HG03565 (cell line): ENCODE results near the gene FKBP4.
"Not testable (repeated sequence)": the region's sequence is repeated elsewhere in the genome, so short reads cannot be mapped to it uniquely, and the experiment has no call there.

ENCODE experiments used
- ATAC-seq: cut with Tn5 transposase; IDR thresholded peaks from one replicate; pipeline ENCODE4 v1.9.1; 2021; ENCODE audit warnings: mild to moderate bottlenecking, moderate library complexity; ENCODE audit not compliant: unreplicated experiment

The FKBP4 gene, protein sequence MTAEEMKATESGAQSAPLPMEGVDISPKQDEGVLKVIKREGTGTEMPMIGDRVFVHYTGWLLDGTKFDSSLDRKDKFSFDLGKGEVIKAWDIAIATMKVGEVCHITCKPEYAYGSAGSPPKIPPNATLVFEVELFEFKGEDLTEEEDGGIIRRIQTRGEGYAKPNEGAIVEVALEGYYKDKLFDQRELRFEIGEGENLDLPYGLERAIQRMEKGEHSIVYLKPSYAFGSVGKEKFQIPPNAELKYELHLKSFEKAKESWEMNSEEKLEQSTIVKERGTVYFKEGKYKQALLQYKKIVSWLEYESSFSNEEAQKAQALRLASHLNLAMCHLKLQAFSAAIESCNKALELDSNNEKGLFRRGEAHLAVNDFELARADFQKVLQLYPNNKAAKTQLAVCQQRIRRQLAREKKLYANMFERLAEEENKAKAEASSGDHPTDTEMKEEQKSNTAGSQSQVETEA

DNA sequence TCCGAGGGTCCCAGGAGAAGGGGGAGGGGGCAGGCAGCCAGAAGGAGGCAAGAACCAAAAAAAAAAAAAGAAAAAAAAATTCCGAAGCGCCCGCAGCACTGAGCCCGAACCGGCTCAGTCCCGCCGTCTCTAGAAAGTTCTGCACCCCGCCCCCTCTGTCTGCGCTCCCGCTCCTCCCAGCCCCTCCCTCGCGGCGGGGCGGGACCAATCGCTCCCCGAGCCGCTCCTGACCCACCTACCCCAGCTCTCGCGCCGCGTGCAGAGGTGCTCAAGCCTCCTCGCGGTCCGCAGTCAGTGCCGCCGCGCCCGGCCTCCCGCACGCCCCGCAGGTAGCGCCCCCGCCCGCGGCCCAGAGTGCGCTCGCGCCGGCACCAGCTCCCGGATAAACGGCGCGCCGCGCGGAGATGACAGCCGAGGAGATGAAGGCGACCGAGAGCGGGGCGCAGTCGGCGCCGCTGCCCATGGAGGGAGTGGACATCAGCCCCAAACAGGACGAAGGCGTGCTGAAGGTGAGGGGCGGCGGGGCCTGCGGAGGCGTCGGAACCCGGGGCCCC, at the start of gene FKBP4:
Gene FKBP4, plus strand, starts transcription at position 235 of the 554 bp plus-strand sequence. Its CDS starts 170 bp downstream, at position 405.
- peak; percentile 55 for ATAC-seq

DNA sequence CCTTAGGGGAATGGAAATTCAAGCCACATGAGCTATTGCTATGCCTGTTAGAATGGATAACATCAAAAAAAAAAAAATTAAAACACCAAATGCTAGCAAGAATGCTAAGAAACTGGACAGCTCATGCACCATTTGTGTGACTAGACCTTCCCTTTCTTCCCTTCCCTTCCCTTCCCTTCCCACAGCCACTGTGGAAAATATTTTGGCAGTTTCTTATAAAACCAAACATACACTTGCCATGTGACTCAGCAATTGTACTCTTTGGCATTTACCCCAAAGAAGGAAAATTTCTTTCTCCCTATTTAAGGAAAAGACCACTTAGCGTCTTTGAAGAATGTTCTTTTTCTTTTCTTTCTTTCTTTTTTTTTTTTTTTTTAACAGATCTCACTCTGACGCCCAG, 49.1 kb upstream of the FKBP4 start:
- ATAC-seq = no peak

DNA sequence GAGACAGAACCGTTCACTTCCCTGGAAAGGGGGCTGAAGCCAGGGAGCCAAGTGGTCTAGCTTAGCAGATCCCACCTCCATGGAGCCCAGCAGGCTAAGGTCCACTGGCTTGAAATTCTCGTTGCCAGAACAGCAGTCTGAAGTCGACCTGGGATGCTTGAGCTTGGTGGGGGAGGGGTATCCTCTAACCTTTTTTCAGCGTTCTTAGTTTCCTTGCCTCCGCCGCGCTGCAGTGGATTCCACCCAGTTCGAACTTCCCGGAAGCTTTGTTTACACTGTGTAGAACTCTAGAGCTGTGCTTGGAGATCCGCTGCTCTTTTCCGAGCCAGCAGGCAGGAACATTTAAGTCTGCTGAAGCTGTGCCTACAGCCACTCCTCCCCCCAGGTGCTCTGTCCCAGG, 45.2 kb upstream of the FKBP4 start:
- no peak for ATAC-seq

DNA sequence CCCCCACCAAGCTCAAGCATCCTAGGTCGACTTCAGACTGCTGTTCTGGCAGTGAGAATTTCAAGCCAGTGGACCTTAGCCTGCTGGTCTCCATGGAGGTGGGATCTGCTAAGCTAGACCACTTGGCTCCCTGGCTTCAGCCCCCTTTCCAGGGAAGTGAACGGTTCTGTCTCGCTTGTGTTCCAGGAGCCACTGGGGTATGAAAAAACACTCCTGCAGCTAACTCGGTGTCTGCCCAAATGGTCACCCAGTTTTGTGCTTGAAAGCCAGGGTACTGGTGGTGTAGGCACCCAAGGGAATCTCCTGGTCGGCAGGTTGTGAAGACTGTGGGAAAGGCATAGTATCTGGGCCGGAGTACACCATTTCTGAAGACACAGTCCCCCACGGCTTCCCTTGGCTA, 44.6 kb upstream of the FKBP4 start:
- ATAC-seq = no peak

DNA sequence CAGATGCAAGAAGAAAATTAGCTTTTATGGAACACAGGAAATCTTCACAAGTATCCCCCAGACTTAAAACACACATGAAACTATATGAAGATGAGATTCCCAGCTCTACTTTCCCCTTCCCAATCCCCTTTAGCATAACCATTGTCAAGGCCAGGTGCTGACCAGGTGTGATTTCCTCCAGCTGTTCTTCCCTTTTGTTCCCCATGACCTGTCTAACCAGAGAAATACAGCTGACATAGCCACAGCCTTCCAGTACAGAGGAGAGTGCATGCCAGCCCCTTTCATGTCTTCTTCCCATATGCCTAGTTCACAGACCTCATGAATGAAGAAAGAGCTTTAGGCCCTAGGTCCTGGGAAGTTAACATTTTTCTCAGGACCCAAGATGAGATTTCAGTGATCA, 43.5 kb upstream of the FKBP4 start:
- ATAC-seq = no peak

DNA sequence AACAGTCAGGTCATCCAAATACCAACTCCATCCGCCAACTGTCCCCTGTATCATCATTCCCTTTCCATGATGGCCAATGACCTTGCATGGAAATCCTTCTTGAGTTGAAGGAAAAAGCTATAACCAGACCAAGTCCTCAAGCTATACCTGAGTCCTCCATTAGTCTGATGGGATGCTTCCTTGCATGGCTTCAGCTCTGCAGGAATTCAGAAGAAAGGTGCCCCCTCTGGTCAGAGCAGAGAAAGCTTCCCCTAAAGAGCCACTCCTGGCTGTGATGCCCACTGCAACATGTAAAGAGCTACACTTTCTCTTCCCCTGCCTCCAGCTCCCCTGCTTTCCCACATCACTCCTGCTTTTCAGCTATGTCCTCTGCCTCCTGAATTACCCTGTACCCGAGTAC, 43.1 kb upstream of the FKBP4 start:
- ATAC-seq = no peak

DNA sequence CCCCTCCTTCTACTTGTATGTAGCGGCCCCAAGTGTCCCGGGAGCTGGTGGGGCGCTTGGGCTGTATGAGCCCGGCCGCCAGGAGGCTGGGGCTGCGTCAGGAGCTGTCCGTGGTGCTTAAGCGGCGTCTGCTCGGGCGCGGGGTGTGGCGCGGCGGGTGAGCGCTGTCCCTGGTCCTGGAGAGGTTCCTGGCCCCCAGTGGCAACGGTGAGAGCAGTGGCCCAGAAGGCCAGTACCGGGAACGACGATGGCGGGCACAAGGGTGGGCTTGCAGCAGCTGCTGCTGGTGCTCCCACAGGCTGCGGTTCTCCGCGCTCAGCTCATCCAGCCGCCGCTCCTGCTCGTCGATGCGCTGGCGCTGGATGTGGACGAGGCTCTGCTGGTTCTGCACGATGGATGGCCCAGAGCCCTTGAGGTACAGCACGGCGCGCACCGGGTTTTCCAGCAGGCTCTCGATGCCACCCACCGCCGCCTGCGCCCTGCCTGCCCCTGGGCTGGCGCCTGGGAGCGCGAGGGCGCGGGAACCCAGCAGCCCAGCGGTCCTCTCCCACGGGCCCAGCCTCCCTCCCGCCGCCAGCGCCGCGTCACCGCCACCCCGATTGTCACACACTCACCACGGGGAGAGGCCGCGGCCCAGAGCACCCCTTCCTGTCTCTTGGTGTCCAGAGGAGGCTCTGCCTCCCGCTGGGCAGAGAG, 41.9 kb upstream of the FKBP4 start:
- ATAC-seq = no peak

DNA sequence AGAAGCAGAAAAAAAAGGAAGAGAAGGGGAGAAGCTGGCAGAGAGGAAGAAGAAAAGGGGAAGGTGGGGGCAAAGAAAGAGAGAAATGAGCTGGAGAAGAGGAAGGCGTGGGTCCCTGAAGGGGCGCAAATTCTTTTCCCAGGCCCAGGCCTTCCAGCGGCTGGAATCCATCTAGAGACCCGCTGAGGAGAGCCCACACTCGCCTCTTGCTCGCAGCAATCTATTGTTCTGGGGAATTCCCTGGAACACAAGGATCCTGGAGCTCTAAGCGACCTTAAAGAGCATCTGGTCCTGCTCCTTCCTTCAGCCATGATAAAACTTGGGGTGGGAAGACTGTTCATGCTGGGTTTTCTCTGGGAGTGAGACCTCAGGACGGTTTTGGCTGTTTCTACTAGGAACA, 41.2 kb upstream of the FKBP4 start:
- no peak for ATAC-seq

DNA sequence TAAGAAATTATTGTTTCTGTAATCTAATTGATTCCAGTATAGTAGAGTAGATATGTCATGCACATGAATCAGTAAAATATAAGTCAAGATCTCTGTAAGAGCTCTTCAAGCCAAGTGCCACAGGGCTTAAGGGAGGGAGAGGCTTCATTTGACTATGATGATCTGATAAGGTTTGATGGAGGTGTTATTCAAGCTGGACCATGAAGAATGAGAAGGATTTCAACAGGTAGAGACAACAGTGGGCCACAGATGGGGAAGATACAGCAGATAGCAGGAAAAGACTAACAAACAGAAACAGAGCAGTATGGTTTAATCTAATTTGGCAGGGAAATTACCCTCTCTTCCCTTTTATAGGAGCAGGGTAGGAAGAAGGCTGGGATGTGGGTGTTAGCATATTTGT, 40.6 kb upstream of the FKBP4 start:
- no peak for ATAC-seq

DNA sequence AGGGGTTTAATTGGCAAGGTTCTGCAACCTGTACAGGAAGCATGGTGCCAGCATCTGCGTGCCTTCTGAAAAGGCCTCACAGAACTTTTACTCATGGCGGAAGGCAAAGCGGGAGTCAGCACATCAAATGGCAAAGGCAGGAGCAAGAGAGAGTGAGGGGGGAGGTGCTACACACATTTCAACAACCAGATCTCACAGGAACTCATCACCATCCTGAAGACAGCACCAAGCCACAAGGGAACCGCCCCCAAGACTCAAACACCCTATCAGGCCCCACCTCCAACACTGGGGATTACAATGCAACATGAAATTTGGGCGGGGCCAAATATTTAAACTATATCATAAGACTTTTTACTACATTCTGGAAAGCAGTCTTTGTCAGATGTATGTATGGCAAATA, 38.0 kb upstream of the FKBP4 start:
- no peak for ATAC-seq

DNA sequence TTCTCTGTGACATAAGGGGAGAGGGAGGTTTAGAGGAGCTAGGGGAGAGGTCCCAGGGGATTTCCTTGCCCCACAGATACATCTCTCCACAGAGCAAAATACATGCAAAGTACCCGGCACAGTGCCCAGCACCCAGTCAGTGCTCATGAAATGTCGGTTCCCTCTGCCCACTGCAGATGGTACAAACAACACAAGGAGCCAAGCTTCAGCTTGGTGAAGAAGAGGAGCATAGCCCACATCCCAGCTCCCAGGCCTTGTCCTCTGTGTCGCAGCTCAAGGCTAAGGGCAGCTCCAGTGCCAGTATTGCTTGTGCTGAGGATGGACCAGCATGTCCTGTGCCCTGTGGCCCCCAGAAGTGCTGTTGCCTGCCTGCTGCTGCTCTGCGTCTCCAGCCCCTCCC, 35.0 kb upstream of the FKBP4 start:
- no peak for ATAC-seq

DNA sequence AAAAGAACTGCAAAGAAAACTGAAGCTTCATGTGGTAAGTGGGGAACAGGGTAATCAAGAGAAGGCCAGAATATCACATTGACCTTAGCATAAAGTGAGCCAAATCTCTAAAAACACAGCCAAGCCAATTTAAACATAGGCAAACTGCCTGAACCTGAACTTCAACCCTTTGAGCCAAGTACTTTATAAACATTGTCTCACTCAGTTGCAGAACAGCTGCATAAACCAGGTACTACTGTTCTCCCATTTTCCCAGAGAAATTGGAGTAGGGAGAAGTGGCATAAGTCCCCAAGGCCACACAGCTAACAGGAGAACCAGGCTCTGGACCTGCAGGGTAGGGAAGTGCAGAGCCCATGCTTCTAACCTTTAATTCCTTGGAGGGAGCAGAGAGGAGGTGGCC, 30.4 kb upstream of the FKBP4 start:
- no peak for ATAC-seq

DNA sequence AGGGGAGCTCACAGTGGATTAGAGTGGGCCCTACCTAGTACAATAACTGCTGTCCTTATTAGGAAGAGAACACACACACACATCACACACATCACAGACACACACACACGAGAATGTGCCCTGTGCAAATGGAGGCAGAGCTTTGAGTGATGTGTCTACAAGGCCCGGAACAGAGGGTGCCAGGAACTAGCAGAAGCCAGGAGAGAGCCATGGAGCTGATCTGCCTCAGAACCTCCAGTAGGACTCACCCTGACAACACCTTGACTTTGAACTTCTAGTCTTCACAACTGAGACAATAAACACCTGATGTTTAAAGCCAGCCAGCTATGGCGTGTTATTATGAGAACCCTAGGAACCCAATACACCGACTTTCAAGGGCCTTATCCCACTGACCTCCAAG, 29.7 kb upstream of the FKBP4 start:
- no peak for ATAC-seq

DNA sequence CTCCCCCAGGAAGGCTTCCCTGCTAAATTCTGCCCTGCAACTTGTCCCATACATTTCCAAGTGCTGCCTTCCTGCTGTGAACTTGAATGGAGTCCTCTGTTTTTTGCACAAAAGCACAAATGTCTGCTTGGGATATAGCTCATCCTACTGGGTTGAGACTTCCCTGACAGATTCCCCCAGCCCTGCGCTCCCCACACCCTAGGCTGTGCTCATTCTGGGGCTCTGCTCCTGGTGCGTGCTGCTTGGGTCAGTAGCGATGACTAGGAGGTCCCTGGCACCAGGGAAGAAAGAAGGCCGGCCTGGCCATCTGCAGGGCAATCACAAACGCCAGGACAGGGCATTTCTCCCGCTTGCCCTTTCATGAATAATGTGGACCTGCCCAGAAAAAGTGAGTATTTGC, 29.2 kb upstream of the FKBP4 start:
- ATAC-seq = no peak

DNA sequence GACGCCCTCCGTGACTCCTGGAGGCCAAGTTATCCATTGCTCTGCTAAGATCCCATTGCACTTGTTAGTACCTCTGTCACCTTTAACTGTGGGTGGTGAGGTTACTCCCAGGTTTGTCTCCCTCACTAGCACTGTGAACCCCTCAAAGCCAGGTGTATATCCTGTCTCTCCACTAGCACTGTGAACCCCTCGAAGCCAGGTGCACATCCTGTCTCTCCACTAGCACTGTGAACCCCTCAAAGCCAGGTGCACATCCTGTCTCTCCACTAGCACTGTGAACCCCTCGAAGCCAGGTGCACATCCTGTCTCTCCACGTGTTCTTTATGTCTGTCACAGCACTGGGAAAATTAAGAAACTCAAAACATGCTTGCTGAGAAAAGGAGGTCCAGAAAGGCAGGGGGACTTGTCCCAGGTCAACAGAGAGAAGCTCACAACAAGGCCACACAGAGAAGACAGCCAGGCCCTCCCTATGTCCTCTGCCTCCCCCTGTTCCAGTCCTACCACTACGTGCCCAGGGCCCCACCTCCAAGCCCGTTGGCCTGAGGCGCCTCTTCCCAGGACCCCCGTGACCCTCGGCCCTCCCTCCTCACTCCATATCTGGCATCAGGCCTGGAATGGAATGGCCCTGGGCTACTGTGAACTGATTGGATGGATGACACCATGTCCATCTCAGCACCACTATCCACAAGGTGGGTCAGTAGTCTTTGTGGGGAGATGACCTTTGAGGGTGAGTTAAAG, 26.4 kb upstream of the FKBP4 start:
- no peak for ATAC-seq

DNA sequence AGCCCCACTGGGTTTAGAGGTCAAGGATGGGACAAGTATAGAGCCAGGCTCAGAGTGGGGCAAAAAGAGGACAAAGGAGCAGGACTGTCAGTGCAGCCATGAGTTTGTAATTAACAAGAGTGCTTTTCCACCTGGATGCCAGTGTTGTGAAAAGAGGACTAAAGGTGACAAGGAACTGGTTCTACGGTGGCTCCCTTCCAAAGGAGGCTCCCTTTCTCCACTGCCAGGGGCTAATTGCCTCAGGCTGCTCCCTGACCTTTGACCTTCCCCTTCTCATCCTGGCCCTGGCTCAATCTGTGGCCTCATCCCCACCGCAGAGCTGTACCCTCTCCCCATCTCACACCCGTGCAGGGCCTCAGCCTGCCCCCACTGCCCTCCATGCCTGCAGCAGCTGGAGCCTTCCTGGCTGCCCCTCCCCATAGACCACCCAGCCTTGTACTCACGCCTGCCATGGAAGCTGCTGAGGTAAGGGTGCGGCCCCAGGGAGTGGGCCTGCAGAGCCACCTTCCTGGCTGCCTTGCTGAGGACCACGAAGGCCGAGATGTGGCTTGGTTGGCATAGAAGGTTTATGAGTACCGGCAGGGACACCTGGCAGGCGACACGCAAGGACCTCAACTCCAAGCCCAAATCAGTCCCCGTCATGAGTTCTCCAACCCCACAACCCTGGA, 24.8 kb upstream of the FKBP4 start:
- no peak for ATAC-seq

DNA sequence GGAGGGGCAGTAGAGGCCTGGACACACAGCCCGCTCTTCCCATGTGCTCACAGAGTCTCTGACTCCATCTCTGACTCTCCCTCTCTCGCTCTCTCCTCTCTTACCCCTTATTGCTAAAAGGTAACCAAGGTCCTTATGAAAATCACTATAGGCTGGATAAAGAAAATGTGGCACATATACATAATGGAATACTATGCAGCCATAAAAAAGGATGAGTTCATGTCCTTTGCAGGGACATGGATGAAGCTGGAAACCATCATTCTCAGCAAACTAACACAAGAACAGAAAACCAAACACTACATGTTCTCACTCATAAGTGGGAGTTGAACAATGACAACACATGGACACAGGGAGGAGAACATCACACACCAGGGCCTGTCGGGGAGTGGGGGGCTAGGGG, 24.2 kb upstream of the FKBP4 start:
- not testable (repeated sequence) for ATAC-seq

DNA sequence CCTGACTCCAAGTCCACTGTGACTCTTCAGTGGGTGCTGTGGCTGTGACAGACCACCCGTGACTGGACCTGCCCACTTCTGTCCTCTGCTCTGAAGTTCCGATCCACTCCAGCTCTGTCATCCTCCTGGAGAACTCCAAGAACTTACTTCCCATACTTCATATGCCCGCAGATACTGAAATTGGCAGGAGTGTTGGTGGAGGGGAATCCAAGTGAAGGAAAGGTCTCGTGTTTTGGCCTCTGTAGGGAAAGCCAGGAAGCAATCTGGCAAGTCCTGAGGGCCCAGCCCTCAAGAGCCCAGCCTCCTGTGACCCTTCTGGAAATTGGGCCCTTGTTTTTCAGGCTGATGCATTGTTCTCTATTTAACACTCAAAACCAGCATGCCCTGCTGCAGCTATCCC, 22.4 kb upstream of the FKBP4 start:
- no peak for ATAC-seq

DNA sequence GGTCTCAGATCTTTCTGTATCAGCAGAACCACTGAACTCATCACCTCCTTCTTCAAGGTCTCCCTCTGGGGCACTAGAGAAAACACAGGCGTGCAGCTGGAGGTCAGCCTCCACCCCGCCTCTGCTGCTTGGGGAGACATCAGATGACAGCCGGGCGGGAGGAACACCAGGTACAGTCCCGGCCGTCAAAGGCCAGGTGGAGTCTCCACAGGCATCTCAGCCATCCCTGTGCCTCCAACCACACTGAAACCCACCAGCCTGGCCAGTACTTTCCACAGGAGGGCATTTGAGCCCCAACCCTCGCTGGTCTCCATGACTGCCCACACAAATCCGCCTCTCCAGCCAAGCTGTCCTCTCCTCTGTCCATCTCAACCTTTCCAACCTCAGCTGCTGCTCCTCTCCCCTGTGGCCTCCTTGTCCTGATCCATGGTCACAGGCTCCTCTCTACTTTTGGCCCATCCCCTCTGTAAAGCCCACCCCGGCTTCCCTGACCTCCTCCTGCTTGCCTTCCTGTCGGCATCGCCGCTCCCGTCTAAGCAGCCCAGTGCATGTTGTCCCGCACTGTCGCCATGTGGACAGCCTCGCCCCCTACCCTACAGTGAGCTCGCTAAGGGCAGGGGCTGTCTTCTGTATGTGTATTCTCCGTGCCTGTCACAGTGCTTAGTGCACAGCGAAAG, 21.4 kb upstream of the FKBP4 start:
- no peak for ATAC-seq

DNA sequence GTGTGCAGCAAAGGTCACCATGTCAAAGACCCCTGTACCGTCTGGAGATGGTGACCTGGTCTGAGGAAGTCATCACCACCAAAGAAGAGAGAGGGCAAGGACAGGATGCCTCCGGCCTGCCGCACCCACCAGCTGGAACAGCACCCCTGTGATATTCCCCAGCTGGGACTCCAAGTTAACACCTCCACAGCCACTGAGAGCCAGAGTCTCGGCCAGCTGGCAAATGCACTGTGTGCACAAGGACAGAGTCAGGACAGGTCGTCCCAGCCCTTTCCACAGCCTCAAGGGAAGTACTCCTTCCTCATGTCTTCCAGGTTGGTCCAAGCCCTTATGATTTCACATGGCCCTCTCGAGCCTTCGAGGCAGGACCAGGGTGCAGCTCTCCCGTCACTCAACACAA, 19.3 kb upstream of the FKBP4 start:
- ATAC-seq = no peak
